Stimulated activated CD8-positive, alpha-beta memory T cell treated with anti-CD3 and anti-CD28 coated beads, Interleukin-7, amount 100 ng/mL, for 1 hour (primary cell): Measurements from ENCODE around the gene WASHC2C.
"Not testable (repeated sequence)": the region's sequence is repeated elsewhere in the genome, so short reads cannot be mapped to it uniquely, and the experiment has no call there.

Experiments used
- DNase-seq, 2 donors: peaks; one replicate each; pipeline ENCODE4 v3.0.0-alpha.2; 2020; ENCODE audit warnings: low read depth in 2 of 2

The WASHC2C gene, protein sequence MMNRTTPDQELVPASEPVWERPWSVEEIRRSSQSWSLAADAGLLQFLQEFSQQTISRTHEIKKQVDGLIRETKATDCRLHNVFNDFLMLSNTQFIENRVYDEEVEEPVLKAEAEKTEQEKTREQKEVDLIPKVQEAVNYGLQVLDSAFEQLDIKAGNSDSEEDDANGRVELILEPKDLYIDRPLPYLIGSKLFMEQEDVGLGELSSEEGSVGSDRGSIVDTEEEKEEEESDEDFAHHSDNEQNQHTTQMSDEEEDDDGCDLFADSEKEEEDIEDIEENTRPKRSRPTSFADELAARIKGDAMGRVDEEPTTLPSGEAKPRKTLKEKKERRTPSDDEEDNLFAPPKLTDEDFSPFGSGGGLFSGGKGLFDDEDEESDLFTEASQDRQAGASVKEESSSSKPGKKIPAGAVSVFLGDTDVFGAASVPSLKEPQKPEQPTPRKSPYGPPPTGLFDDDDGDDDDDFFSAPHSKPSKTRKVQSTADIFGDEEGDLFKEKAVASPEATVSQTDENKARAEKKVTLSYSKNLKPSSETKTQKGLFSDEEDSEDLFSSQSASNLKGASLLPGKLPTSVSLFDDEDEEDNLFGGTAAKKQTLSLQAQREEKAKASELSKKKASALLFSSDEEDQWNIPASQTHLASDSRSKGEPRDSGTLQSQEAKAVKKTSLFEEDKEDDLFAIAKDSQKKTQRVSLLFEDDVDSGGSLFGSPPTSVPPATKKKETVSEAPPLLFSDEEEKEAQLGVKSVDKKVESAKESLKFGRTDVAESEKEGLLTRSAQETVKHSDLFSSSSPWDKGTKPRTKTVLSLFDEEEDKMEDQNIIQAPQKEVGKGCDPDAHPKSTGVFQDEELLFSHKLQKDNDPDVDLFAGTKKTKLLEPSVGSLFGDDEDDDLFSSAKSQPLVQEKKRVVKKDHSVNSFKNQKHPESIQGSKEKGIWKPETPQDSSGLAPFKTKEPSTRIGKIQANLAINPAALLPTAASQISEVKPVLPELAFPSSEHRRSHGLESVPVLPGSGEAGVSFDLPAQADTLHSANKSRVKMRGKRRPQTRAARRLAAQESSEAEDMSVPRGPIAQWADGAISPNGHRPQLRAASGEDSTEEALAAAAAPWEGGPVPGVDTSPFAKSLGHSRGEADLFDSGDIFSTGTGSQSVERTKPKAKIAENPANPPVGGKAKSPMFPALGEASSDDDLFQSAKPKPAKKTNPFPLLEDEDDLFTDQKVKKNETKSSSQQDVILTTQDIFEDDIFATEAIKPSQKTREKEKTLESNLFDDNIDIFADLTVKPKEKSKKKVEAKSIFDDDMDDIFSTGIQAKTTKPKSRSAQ (N-terminal part only)

DNA sequence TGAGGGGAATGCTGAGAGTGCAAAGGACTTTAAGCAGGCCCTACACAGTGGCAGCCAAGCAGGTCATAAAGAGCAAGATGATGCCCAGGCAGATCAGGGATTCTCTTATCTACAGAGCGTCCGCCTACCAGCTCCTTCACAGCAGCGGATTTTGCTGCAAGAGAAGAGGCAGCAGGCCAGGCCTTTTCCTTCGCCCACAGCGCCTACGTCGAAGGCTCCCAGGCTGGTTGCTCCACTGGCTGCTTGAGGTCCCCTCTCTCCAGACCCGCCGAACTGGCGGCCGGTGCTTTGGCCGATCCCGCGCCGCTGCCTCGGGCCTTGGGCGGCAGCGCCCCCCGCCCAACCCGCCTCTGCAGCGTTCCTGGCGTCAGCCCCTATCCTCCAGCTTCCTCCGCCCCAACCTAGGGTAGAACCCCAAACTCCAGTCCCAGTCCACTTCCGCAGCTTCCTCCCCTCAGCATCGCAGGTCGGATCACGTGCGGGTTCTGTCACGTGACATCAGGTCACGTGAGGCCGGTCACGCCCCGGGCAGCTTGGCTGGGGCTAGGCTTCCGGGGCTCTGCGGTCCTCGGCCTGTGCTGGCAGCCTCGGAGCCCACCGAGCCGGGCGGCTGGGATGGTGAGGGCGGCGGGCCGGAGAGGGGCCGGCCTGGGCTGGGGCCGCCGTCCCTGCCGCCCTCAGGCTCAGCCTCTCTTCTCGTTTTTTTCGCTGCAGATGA is at the start of gene WASHC2C:
Gene WASHC2C, plus strand, starts transcription at position 564 of the 718 bp plus-strand sequence. Its CDS starts 52 bp downstream, at position 616.
- DNase-seq: peak; percentile 87 to 96

DNA sequence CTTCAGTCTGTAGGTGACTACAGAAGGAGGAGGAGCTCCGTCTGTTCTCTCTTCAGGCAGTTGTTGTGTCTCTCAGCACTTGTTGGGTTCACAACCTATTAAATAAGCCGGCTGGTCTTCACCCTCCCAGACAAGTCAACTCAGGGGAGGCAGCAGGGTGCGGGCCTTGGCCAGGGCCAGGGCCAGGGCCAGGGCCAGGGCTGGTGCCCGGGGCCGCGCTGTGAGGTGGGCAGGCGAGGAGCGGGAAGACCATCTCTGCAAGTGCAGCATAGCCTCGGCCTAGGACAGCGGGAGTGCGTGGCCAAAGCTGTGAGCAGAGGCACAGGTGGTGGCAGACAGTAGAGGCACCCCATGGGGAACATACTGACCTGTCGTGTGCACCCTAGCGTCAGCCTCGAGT is 48.6 kb upstream of the WASHC2C start:
- not testable (repeated sequence) for DNase-seq

DNA sequence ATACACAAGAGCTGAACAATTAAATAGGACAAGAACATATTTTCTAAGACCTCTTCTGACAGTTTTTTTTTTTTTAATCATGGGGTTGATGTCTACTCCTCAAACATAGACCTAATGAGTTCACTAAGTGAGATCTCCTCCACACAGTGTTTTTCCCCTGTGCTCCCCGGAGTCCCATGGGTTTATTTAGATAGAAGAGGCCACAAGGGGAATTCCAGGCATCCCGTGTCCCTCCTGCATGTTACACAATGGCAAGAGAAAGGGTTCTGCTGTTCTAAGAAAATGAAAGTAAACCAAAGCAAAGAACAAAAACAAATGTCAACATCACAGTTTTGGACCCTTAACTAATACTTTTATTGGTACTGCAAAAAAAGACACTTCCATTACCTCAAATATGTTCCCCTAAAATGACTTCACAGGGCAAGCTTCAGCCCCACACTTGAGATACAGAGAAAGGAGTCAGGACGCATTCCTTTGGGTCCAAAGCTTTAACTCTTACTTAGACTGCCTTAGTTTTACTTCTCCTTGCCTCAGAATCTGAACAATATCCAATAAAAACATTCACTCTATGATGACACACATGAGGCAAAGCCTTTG is 16.8 kb upstream of the WASHC2C start:
- not testable (repeated sequence) for DNase-seq

DNA sequence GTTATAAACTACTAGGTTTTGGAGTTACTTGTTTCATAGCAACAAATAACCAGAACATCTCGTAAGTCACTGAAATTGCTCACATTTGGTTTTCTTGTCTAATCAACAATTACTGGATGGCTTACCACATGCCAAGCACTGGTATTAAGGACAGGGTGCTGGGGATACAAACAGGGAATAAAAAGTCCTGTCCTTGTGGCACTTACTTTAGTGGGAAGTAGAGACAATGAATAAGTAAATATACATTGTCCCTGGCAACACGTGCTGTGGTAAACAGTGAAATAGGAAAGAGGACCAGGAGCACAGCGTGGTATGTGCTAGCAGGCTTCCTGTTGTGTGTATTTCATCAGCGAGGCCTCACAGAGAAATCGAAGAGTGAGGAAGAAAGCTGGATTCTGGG is 15.8 kb upstream of the WASHC2C start:
- DNase-seq: not testable (repeated sequence)

DNA sequence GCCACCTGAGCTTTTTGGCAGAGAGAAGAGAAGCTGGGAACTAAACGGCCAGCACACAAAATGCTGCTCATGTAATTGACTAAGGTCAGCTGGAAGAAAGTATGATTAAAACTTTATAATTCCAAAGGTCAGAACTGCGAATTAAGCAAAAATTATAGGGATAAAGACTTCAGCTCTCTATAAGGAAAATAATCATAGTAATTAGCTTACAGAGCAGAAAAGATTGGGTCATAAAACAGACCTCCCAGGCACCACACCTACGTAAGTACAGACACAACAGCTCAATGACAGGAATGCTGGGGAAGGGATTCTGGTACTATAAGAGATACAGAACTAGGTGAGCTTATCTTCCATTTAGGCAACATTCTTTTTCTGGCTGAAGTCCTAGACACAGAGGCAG is 10.0 kb upstream of the WASHC2C start:
- not testable (repeated sequence) for DNase-seq

DNA sequence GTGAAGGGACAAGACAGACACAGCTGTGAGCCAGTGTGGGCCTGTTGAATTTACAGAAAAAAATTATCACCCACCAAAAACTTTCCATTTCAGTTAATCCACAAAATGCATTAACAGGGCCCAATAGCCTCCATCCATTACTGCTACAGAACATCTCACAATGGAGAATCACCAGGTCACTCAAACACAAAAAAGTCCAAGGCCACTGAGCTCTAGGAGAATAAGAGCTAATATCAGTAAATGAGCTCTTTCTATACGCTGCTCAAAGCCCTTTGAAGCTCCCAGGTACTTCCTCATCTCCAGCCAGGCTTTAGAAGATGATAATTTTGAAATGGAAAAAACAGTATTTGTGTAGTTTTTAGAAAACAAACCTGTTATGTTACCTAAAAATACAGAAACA is 9.4 kb upstream of the WASHC2C start:
- not testable (repeated sequence) for DNase-seq

DNA sequence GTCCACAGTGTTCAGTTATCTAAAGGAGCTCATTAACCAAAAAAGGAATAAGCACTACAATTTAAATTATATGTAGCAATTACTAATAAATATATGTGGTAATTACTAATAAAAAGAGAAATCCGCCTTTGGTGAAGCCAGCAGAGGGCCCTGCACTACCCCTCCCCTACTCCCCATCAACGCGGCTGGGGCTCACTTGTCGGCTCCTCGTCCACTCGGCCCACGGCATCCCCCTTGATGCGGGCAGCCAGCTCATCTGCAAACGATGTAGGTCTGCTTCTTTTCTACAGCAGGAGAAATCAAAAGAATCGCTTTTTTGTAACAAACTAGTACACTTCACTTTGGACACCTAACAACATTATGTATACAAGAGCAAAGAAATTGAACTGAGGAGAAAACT is 5.6 kb upstream of the WASHC2C start:
- DNase-seq: not testable (repeated sequence)

DNA sequence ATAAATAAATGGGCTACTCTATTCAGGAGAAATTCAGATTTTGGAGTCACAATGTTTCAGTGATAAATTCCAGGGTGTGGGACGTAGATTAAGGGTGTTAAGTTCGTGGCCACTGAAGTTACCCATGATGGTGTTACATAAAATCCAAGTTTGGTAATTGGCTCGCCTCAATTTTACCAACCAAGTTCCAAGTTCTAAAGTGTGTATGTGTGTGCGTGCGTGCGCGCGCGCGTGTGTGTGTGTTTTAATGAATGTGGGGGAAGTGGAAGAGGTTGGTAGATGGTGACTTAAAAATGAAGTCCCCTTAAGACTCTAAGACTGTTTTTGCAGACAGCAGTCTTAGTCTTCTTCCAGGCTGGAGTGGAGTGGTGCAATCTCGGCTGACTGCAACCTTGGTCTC is 3.2 kb upstream of the WASHC2C start:
- DNase-seq: not testable (repeated sequence)

DNA sequence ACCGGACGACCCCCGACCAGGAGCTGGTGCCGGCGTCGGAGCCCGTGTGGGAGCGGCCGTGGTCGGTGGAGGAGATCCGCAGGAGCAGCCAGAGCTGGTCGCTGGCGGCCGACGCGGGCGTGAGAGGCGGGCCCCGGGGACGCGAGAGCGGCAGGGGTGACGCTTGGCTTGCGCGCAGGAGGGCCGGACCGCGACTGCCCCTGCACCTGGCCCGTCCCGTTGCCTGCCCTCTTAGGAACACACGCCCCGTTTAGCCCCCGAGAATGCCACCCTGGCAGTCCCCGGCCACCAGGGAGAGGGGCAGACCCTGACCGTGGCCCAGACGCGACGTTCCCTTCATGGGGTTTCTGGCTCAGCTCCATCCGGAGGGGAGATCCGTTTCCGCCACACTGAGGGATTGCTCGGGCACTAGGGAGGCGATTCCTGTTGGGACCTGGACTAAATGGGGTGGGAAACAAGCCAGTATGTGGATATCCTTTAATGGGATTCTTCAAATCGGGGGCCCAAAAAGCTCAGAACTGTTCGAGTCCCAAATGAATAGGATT is 427 bp downstream of the WASHC2C start:
- DNase-seq: not testable (repeated sequence)

DNA sequence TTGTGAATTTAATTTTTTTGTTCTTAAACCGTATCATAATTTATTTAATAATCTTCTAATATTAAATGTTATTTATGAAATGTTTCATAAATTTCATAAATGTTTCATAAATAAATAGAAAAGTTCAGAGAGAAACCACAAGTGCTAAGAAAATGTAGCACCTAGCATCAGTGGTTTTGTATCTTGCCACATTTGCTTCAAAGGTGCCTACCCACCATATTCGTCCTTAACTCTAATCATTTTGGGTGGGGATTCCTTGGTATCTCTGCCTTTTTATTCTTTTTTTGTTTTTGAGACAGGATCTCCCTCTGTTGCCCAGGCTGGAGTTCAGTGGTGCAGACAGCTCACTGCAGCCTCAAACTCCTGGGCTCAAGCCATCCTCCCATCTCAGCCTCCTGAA is 7.4 kb downstream of the WASHC2C start:
- not testable (repeated sequence) for DNase-seq

DNA sequence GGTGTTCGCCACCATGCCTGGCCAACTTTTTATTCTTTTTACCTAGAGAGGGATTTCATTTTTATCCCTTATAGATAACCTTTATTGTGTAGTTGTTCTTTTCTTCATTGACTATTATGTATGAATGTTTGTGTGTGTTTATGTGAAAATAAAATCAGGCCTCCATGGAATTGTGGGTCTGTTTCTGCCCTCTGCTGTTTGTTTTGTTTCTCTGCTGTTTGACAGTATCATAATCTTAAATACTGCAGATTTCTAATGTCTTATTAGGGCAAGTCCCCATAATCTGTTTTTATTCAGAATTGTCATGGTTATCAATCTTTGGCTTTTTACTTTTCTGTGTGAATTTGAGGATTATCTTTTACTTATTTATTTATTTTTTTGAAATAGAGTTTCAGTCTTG is 7.8 kb downstream of the WASHC2C start:
- not testable (repeated sequence) for DNase-seq

DNA sequence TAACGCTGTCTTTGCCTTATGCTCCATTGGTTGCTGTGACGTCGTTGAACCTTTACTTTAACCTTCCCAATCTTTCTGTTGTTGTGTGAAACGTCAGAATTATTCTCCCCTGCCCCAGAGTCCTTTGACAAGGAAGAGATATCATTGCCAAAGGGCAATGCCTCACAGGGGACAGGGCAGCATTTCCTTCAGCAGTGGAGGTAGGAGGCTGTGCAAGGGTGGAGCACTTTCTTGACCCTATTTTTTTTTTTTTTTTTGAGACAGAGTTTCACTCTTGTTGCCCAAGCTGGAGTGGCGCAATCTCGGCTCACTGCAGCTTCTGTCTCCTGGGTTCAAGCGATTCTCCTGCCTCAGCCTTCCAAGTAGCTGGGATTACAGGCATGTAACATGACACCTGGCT is 14.5 kb downstream of the WASHC2C start:
- DNase-seq: not testable (repeated sequence)

DNA sequence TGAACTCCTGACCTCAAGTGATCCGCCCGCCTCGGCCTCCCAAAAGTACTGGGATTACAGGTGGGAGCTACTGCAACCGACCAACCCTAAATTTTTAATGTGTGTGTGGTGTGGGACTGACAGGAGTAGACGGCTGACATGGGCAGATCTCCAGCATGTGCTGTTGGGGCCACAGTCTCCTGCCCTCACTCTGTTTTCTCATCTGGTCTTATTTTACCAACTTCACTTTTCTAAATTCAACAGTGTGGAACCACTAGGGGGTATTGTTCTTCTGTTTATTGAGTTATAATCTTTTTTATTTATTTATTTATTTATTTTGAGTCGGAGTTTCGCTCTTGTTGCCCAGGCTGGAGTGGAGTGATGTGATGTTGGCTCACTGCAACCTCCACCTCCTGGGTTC is 14.9 kb downstream of the WASHC2C start:
- not testable (repeated sequence) for DNase-seq

DNA sequence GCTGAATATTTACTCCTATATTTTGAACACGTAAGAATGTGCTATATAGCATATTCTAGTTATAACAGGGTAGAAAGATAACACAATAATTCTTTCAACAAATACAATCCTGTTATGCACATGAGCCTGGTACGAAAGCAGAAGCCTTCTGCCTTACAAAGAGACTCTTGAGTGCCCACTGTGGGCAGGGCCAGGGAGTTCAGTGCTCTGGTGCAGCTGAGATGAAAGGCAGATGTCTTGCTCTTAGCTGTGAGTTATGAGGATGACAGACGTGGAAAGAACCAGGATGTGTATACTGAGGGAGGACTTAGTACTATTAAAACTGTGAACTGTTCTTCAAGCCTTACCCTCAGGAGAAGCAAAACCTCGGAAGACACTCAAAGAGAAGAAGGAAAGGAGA is 24.1 kb downstream of the WASHC2C start:
- not testable (repeated sequence) for DNase-seq

DNA sequence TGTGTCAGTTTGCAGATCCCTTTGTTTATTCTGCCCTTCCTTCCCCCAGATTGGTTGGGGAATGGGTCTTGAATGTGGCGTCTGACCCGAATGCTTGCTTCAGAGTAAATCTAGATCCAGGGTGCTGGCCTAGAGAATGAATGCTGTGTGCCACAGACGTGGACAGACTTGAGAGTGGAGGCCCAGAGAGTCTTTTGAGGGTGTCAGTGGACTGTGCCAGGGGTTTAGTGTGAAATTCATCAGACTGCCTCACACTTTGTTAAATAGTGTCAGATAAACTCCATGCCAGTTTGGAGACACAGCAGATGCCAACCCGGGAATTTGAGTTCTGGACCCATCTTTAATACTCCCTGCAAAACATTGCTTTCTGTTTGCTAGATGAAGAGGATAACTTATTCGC is 25.1 kb downstream of the WASHC2C start:
- DNase-seq: not testable (repeated sequence)

DNA sequence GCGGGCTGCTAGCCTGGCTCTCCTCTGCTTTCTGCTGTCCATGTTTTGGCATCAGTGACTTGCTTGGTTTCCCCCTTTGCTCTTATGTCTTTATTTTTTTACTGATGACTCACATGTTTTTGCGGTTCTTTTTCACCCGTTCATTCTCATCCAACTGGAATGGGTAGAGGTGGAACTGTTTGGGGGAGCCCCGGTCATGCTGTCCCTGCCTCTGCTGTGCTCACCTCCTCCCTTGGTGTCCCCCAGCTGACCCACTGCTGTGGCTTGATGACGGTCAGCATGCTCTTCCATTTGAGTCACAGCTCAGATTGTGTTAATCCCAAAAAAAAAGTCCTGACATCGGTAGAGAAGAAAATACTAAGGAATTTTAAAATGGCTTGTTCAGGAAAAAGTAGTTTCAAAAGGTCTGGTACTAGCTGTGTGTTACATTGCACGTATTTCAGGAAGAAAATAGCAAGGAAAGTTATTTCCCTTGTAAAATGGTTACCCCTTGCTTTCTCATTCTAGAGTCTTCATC is 27.0 kb downstream of the WASHC2C start:
- DNase-seq: not testable (repeated sequence)

DNA sequence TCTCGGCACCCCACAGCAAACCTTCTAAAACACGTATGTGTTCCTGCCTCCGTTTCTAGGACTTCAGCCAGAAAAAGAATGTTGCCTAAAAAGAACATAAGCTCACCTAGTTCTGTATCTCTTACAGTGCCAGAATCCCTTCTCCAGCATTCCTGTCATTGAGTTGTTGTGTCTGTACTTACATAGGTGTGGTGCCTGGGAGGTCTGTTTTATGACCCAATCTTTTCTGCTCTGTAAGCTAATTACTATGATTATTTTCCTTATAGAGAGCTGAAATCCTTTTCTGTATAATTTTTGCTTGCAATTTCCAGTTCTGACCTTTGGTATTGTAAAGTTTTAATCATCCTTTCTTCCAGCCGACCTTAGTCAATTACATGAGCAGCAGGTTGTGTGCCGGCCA is 28.0 kb downstream of the WASHC2C start:
- DNase-seq: not testable (repeated sequence)

DNA sequence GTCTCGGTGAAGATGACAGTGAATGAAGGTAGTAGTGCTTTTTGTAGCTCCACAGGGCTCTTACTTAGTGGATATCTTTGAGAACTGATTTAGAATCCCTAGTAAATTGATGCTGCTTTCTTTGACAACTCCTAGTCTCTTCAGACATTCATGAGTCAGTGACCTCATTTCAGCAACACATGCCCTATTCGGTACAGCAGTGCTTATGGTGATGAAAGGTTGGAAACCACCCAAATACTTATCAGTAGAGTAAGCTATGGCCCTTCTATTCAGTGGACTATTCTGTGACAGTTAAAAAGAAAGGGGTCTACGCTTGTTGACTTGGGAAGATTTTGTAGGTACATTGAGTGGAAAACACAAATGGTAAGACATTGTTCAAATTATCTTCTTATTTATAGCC is 29.0 kb downstream of the WASHC2C start:
- DNase-seq: not testable (repeated sequence)

DNA sequence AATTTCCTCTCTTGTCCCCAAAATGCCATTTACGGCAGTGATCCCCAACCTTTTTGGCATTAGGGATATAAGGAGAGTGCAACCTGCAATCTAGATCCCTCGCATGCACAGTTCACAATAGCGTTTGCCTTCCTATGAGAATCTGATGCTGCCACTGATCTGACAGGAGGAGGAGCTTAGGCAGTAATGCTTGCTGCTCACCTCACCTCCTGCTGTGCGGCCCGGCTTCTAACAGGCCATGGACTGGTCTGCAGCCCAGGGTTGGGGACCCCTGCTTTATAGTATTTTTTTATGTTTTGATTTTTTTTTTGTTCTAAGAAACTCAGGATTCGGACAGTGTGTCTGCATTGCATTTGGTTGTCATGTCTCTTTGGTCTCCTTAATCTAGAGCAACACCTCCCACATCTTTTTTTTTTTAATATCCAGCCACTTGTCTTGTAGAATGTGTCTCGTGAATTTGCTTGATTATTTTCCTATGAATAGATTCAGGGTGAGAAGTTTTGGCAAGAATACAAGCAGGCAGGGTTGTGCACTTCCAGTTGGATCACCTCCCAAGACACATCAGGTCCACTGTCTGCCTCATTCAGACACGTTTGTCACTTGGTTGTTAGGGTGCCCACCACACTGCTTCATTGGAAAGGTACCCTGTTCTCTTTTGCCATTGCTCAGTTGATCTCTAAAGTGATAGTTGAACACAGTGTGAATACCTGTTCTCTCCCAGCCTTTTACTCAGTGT is 30.8 kb downstream of the WASHC2C start:
- DNase-seq: not testable (repeated sequence)
